GM21529 (cell line): ENCODE data around the gene PKIG.
"Not testable (repeated sequence)": the region's sequence is repeated elsewhere in the genome, so short reads cannot be mapped to it uniquely, and the experiment has no call there.

Experiments
- ATAC-seq: cut with Tn5 transposase; IDR thresholded peaks from one replicate; pipeline ENCODE4 v1.9.1; 2021; ENCODE audit not compliant: unreplicated experiment

PKIG gene

DNA sequence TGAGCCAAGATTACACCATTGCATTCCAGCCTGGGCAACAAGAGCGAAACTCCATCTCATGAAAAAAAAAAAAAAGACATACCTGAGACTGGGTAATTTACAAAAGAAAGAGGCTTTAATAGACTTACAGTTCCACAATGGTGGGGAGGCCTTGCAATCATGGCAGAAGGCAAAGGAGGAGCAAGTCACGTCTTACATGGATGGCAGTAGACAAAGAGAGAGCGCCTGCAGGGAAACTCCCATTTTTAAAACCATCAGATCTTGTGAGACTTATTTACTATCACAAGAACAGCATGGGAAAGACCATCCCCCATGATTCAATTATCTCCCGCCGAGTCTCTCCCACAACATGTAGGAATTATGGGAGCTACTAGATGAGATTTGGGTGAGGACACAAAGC is 71.8 kb downstream of the PKIG start:
- not testable (repeated sequence) for ATAC-seq

GRCh38 chr20:44656448-44656847 is 74.1 kb downstream of the PKIG start:
- no peak for ATAC-seq

GRCh38 chr20:44657875-44658274 is 75.5 kb downstream of the PKIG start:
- no peak for ATAC-seq

DNA sequence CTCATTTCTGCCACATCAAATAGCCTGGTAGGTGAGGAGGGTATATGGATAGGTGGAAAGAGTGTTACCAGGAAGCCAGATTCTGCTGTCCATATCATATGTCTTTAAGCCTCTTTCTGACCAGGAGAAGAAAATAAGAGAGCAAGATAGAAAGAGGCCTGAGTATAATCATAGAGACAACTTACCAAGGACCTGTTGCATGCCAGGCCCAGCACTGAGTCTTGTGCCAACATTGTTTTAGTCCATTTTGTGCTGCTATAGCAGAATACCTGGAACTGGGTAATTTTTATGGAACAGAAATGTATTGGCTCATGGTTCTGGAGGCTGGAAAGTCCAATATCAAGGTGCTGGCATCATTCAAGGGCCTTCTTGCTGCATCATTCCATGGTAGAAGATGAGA is 76.4 kb downstream of the PKIG start:
- ATAC-seq, result no peak

- no peak for ATAC-seq
Measured at GRCh38 chr20:44659931-44660330, 77.6 kb downstream of the PKIG start.

DNA sequence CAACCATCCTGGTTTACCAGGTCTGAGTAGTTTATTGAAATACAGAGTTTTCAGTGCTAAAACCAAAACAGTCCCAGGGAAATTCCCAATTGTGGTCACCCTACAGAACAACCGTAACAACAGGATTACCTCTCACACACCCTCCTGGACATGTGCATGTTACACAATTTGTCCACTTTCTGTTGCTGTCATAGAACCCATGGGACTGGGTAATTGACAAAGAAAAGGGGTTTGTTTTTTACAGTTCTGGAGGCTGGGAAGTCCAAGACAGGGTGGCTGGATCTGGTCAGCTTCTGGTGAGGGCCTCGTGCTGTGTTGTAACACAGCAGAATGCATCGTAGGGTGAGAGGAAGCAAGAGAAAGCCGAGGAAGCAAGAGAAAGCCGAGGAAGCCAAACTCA is 78.2 kb downstream of the PKIG start:
- ATAC-seq, result no peak

- ATAC-seq, result no peak
Measured at GRCh38 chr20:44662261-44662660, 79.9 kb downstream of the PKIG start.

DNA sequence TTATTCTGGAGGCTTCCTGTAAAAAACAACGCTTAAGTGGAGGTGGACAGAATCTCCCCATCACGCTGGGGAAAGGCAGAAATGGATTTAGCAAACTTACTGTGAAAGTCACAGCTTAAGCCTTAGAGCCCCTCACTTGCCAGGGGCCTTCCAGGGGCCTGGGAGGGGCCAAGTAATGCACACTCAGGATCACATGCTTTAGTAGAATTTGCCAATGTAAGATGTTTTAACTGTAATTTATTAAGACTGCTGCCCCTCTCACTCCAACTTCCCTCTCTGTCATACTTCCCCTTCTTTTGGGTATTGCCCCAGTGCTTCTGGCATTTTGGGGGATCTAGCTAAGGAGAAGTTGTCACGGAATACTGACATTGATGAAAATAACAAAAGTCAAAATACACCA is 81.8 kb downstream of the PKIG start:
- ATAC-seq, result no peak

- ATAC-seq, result no peak
Measured at GRCh38 chr20:44666066-44666465, 83.7 kb downstream of the PKIG start.
